Activated naive CD8-positive, alpha-beta T cell treated with anti-CD3 and anti-CD28 coated beads, Interleukin-2, amount 10 ng/mL, durations not matched to agents 7 days and 5 days (primary cell): Measurements from ENCODE around the gene E2F2. TPM values are rescaled to one million over a fixed set of nuclear protein-coding genes. Genes with fewer than 3 reads are reported as not detected.
A peak's percentile ranks its signal among the peaks of the same experiment; 100 is the strongest.

Experiments used
- ATAC-seq: fragments of 150-1000 bp; cut with Tn5 transposase; one replicate; pipeline ENCODE4 v1.10.0; 2021; ENCODE audit warnings: low read depth, moderate library complexity
- POLR2A ChIA-PET: fragments of 350-600 bp; sonication (Branson Sonifier 250); formaldehyde crosslinking; loops from one replicate; lab custom pipeline; 2021; ENCODE audit warnings: antibody characterized with exemption; lab: Charles Lee
- DNase-seq: peaks from one replicate; pipeline ENCODE4 v3.0.0; 2021
- H3K27ac Mint-ChIP-seq: one replicate; pipeline ENCODE4 v1.8.0; 2022; ENCODE audit warnings: mild to moderate bottlenecking, mixed read lengths
- H3K27me3 Mint-ChIP-seq: one replicate; pipeline ENCODE4 v1.8.0; 2022; ENCODE audit warnings: mild to moderate bottlenecking, moderate library complexity, mixed read lengths
- H3K36me3 Mint-ChIP-seq: one replicate; pipeline ENCODE4 v1.8.0; 2021; ENCODE audit warnings: mild to moderate bottlenecking, mixed read lengths
- H3K4me1 Mint-ChIP-seq: one replicate; pipeline ENCODE4 v1.8.0; 2021; ENCODE audit warnings: mixed read lengths
- H3K4me3 Mint-ChIP-seq: one replicate; pipeline ENCODE4 v1.8.0; 2022; ENCODE audit warnings: mild to moderate bottlenecking, moderate library complexity, mixed read lengths
- H3K9me3 Mint-ChIP-seq: one replicate; pipeline ENCODE4 v1.8.0; 2021; ENCODE audit warnings: mixed read lengths
- total RNA-seq, 2 experiments: library from RNA; stranded (reverse); gene quantifications; one replicate each; pipeline ENCODE4 v1.2.3, GENCODE V29; 2021

Gene E2F2
- total RNA-seq, 2 experiments from 2014 or later, result 44.2 to 45.1 TPM

- peaks cover 10% of the 10 kb centered on the region for H3K36me3 Mint-ChIP-seq
- no peak overlapping the region for H3K4me3 Mint-ChIP-seq
- H3K9me3 Mint-ChIP-seq, result no peaks in the 10 kb centered on the region
- no peaks in the 10 kb centered on the region for H3K27me3 Mint-ChIP-seq
- peak overlapping the region; percentile 64 for H3K27ac Mint-ChIP-seq
- peaks cover 33% of the 10 kb centered on the region for H3K4me1 Mint-ChIP-seq
- ATAC-seq (no peak), DNase-seq (no peak)
- POLR2A ChIA-PET, result interaction anchor here (0.6 to 1.3 kb wide), 3 partner anchors 9 to 94 kb away, joined by 4 to 5 read pairs (median 4); no protein-coding TSS in a partner anchor
Measured at GRCh38 chr1:23533246-23534023, 2.4 kb upstream of the E2F2 start.

- ATAC-seq (no peak), DNase-seq (no peak)
- Mint-ChIP-seq H3K27me3 (no peaks in the 10 kb centered on the region), H3K4me1 (peaks cover 47% of the 10 kb centered on the region), H3K4me3 (peak overlapping the region; percentile 97), H3K27ac (peak overlapping the region; percentile 96), H3K9me3 (no peaks in the 10 kb centered on the region), H3K36me3 (peaks cover 13% of the 10 kb centered on the region)
- POLR2A ChIA-PET, result interaction anchor here (0.6 to 3.7 kb wide), 13 partner anchors 8 to 1433 kb away, joined by 3 to 18 read pairs (median 6); partner anchors contain the start of genes ID3 and KDM1A
Measured at GRCh38 chr1:23531562-23532094, 595 bp upstream of the E2F2 start.

GRCh38 chr1:23530087-23530746 is 816 bp downstream of the E2F2 start:
- POLR2A ChIA-PET, result interaction anchor here (0.9 to 3.7 kb wide), 12 partner anchors 10 to 162 kb away, joined by 3 to 18 read pairs (median 8); partner anchors contain the start of genes ASAP3 and ID3
- peak overlapping the region; percentile 98 for H3K4me3 Mint-ChIP-seq
- H3K27me3 Mint-ChIP-seq, result no peaks in the 10 kb centered on the region
- H3K36me3 Mint-ChIP-seq, result peaks cover 21% of the 10 kb centered on the region
- no peaks in the 10 kb centered on the region for H3K9me3 Mint-ChIP-seq
- peak overlapping the region; percentile 87 for H3K27ac Mint-ChIP-seq
- peaks cover 60% of the 10 kb centered on the region for H3K4me1 Mint-ChIP-seq
- DNase-seq, result peak; percentile 67
- ATAC-seq, result peak; percentile 16

GRCh38 chr1:23529146-23530086 is 1.6 kb downstream of the E2F2 start:
- Mint-ChIP-seq H3K36me3 (peaks cover 21% of the 10 kb centered on the region), H3K27me3 (no peaks in the 10 kb centered on the region), H3K27ac (peak overlapping the region; percentile 87), H3K4me1 (peaks cover 66% of the 10 kb centered on the region), H3K9me3 (no peaks in the 10 kb centered on the region), H3K4me3 (peak overlapping the region; percentile 98)
- ATAC-seq, result no peak
- DNase-seq, result peak; percentile 41
- POLR2A ChIA-PET, result interaction anchor here (0.5 to 3.7 kb wide), 17 partner anchors 11 to 214 kb away, joined by 3 to 18 read pairs (median 5); partner anchors contain the start of genes ELOA, HNRNPR and ID3

GRCh38 chr1:23528250-23528978 is 2.6 kb downstream of the E2F2 start:
- Mint-ChIP-seq H3K4me1 (peaks cover 69% of the 10 kb centered on the region), H3K27me3 (no peaks in the 10 kb centered on the region), H3K27ac (peak overlapping the region; percentile 87), H3K9me3 (no peaks in the 10 kb centered on the region), H3K36me3 (peaks cover 24% of the 10 kb centered on the region), H3K4me3 (peak overlapping the region; percentile 98)
- ATAC-seq (peak; percentile 58), DNase-seq (peak; percentile 74)
- POLR2A ChIA-PET, result interaction anchor here (0.5 to 3.7 kb wide), 17 partner anchors 10 to 974 kb away, joined by 3 to 18 read pairs (median 5); partner anchors contain the start of genes ELOA, HNRNPR, ID3 and LYPLA2

- Mint-ChIP-seq H3K27ac (peak overlapping the region; percentile 87), H3K36me3 (peaks cover 24% of the 10 kb centered on the region)
Measured at GRCh38 chr1:23527900-23528249, 3.2 kb downstream of the E2F2 start.

GRCh38 chr1:23527366-23527765 is 3.7 kb downstream of the E2F2 start:
- no peak for ATAC-seq
- POLR2A ChIA-PET, result interaction anchor here (0.5 to 2.1 kb wide), 9 partner anchors 9 to 975 kb away, joined by 3 to 9 read pairs (median 4); partner anchors contain the start of genes ELOA, ID3 and RCAN3
- DNase-seq, result no peak
- Mint-ChIP-seq H3K4me3 (peak overlapping the region; percentile 98), H3K27me3 (no peaks in the 10 kb centered on the region), H3K9me3 (no peaks in the 10 kb centered on the region), H3K36me3 (peaks cover 27% of the 10 kb centered on the region), H3K4me1 (peaks cover 65% of the 10 kb centered on the region), H3K27ac (peak overlapping the region; percentile 97)

More at GRCh38 chr1:23527900-23528249, 3.2 kb downstream of the E2F2 start:
- ATAC-seq (peak; percentile 9), DNase-seq (no peak)
- Mint-ChIP-seq H3K4me1 (peaks cover 64% of the 10 kb centered on the region), H3K4me3 (peak overlapping the region; percentile 98), H3K9me3 (no peaks in the 10 kb centered on the region), H3K27me3 (no peaks in the 10 kb centered on the region)
- POLR2A ChIA-PET, result interaction anchor here (0.6 to 2.2 kb wide), 10 partner anchors 10 to 974 kb away, joined by 3 to 9 read pairs (median 5); partner anchors contain the start of genes ELOA, ID3, LYPLA2 and RCAN3

GRCh38 chr1:23526329-23527041 is 4.5 kb downstream of the E2F2 start:
- Mint-ChIP-seq H3K27ac (peak overlapping the region; percentile 97), H3K4me1 (peaks cover 59% of the 10 kb centered on the region), H3K9me3 (no peaks in the 10 kb centered on the region), H3K36me3 (peaks cover 35% of the 10 kb centered on the region), H3K4me3 (peak overlapping the region; percentile 98), H3K27me3 (no peaks in the 10 kb centered on the region)
- ATAC-seq, result no peak
- no peak for DNase-seq
- POLR2A ChIA-PET, result interaction anchor here (1.0 to 2.1 kb wide), 4 partner anchors 13 to 102 kb away, joined by 3 to 6 read pairs (median 3); partner anchors contain the start of gene TCEA3

- POLR2A ChIA-PET, result interaction anchor here (1.0 to 2.1 kb wide), 5 partner anchors 14 to 104 kb away, joined by 3 to 6 read pairs (median 3); partner anchors contain the start of gene TCEA3
- DNase-seq, result no peak
- peaks cover 35% of the 10 kb centered on the region for H3K36me3 Mint-ChIP-seq
Measured at GRCh38 chr1:23525558-23526250, 5.3 kb downstream of the E2F2 start.

GRCh38 chr1:23524716-23525401 is 6.2 kb downstream of the E2F2 start:
- DNase-seq (peak; percentile 56), ATAC-seq (peak; percentile 27)
- H3K27ac Mint-ChIP-seq, result peak overlapping the region; percentile 97
- H3K4me1 Mint-ChIP-seq, result peaks cover 59% of the 10 kb centered on the region
- no peaks in the 10 kb centered on the region for H3K27me3 Mint-ChIP-seq
- H3K4me3 Mint-ChIP-seq, result peak overlapping the region; percentile 98
- H3K36me3 Mint-ChIP-seq, result peaks cover 35% of the 10 kb centered on the region
- POLR2A ChIA-PET, result interaction anchor here (0.5 to 2.1 kb wide), 10 partner anchors 8 to 180 kb away, joined by 3 to 6 read pairs (median 4); partner anchors contain the start of genes ASAP3 and HNRNPR
- H3K9me3 Mint-ChIP-seq, result no peaks in the 10 kb centered on the region

More at GRCh38 chr1:23525558-23526250, 5.3 kb downstream of the E2F2 start:
- Mint-ChIP-seq H3K27me3 (no peaks in the 10 kb centered on the region), H3K4me1 (peaks cover 59% of the 10 kb centered on the region), H3K27ac (peak overlapping the region; percentile 97), H3K9me3 (no peaks in the 10 kb centered on the region), H3K4me3 (peak overlapping the region; percentile 98)
- ATAC-seq, result peak; percentile 21
